Neural progenitor cell (in vitro differentiated cells): ENCODE measurements around the gene RNF144A. TPM values are rescaled to one million over a fixed set of nuclear protein-coding genes. Genes with fewer than 3 reads are reported as not detected.

ENCODE experiments used
- DNase-seq: peaks from one replicate; pipeline ENCODE4 v3.0.0-alpha.2; 2016; ENCODE audit warnings: low spot score
- H2AFZ ChIP-seq: fragments of 200-600 bp; sonication (generic); replicated peaks from 2 replicates; pipeline ENCODE4 v1.6.1; 2016; ENCODE audit warnings: antibody characterized with exemption
- H3F3A ChIP-seq: fragments of 200-600 bp; sonication (generic); 2 replicates; pipeline ENCODE4 v1.6.1; 2016; ENCODE audit warnings: antibody characterized with exemption, low read depth
- H3K27ac ChIP-seq: fragments of 200-600 bp; sonication (generic); 2 replicates; pipeline ENCODE4 v1.5.1; 2016; ENCODE audit warnings: mild to moderate bottlenecking
- H3K27me3 ChIP-seq: fragments of 200-600 bp; sonication (generic); 2 replicates; pipeline ENCODE4 v1.6.1; 2016; ENCODE audit warnings: mild to moderate bottlenecking, moderate library complexity
- H3K36me3 ChIP-seq: fragments of 200-600 bp; sonication (generic); 2 replicates; pipeline ENCODE4 v1.5.1; 2016
- H3K4me1 ChIP-seq: fragments of 200-600 bp; sonication (generic); 2 replicates; pipeline ENCODE4 v1.6.1; 2016; ENCODE audit warnings: mixed run types
- H3K4me2 ChIP-seq: fragments of 200-600 bp; sonication (generic); 2 replicates; pipeline ENCODE4 v1.6.1; 2016
- H3K4me3 ChIP-seq: fragments of 200-600 bp; sonication (generic); 2 replicates; pipeline ENCODE4 v1.5.1; 2016
- H3K79me2 ChIP-seq: fragments of 200-600 bp; sonication (generic); 2 replicates; pipeline ENCODE4 v1.6.1; 2016; ENCODE audit warnings: low read depth
- H3K9ac ChIP-seq: fragments of 200-600 bp; sonication (generic); 2 replicates; pipeline ENCODE4 v1.6.1; 2016
- H3K9me3 ChIP-seq: fragments of 200-600 bp; sonication (generic); 2 replicates; pipeline ENCODE4 v1.5.1; 2016; ENCODE audit warnings: low read depth
- H4K20me1 ChIP-seq: fragments of 200-600 bp; sonication (generic); 2 replicates; pipeline ENCODE4 v1.6.1; 2016; ENCODE audit warnings: low read depth
- H3K27ac Mint-ChIP-seq: 3 replicates; pipeline ENCODE4 v1.8.0; 2021; ENCODE audit warnings: mixed read lengths
- H3K27me3 Mint-ChIP-seq: 2 replicates; pipeline ENCODE4 v1.8.0; 2022; ENCODE audit warnings: low read depth, mild to moderate bottlenecking, inconsistent platforms, moderate library complexity, mixed read lengths; ENCODE audit not compliant: insufficient read depth
- H3K36me3 Mint-ChIP-seq: 3 replicates; pipeline ENCODE4 v1.8.0; 2021; ENCODE audit warnings: mixed read lengths
- H3K4me1 Mint-ChIP-seq: 3 replicates; pipeline ENCODE4 v1.8.0; 2021; ENCODE audit warnings: mixed read lengths
- H3K4me3 Mint-ChIP-seq: 3 replicates; pipeline ENCODE4 v1.8.0; 2021; ENCODE audit warnings: mild to moderate bottlenecking, moderate library complexity, mixed read lengths
- H3K9me3 Mint-ChIP-seq: 3 replicates; pipeline ENCODE4 v1.8.0; 2020; ENCODE audit warnings: mixed read lengths
- EZH2 ChIP-seq: fragments of 200-600 bp; sonication (generic); IDR thresholded peaks from 2 replicates; pipeline ENCODE4 v1.6.1; 2017; ENCODE audit warnings: antibody characterized with exemption, mild to moderate bottlenecking, moderate library complexity
- EZH2phosphoT487 ChIP-seq: fragments of 200-600 bp; sonication (generic); IDR thresholded peaks from 2 replicates; pipeline ENCODE4 v1.6.1; 2017; ENCODE audit warnings: antibody characterized with exemption
- total RNA-seq: library from RNA; depleted of rRNA; stranded (reverse); fragments of >200 nt; gene quantifications from 2 replicates; pipeline ENCODE4 v1.2.3, GENCODE V29; 2015; ENCODE audit warnings: low replicate concordance
- TF ChIP-seq, protein P1 (sequence below): fragments of 200-600 bp; sonication (generic); IDR thresholded peaks from 2 replicates; pipeline ENCODE4 v1.5.1; 2017; ENCODE audit warnings: antibody characterized with exemption, mild to moderate bottlenecking

Gene RNF144A
- total RNA-seq, 1 donor from 2014 or later, result 32.0 TPM

DNA sequence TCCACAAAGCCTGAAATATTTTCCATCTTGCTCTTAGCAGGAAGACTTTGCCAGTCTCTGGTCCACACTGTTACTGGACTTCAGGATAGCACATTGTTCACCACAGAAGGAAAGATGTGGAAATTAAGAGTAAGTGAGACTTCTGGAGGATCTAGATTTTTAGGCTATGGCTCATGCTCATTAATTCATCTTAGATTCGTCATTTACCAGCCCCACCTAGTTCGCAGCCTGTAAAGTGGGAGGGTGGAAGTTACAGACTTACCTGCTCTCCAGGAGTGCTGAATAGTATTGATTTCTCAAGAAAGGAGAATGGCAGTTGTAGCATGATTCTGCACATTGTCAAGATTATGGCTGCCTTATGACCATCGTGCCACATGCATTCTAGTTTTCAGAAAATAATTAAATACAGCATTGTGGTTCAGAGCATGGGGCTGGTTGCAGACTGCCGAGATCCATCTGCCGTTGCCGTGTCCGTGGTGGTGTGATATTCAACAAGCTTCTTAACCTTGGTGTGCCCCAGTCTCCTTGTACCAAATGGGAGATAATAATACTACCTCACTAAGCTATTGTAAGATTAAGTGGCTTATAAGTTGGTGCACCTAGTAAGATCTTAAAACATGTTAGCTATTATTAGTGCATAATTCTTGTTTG, 56.8 kb downstream of the RNF144A start:
- Mint-ChIP-seq H3K27ac (no peak overlapping the region), H3K9me3 (peaks cover 21% of the 10 kb centered on the region), H3K27me3 (peaks cover 7% of the 10 kb centered on the region), H3K36me3 (peaks cover 60% of the 10 kb centered on the region), H3K4me3 (no peak overlapping the region), H3K4me1 (peaks cover 4% of the 10 kb centered on the region)
- H3K9ac ChIP-seq, result no peak overlapping the region
- H4K20me1 ChIP-seq, result no peaks in the 10 kb centered on the region
- no peak for TF ChIP-seq EZH2phosphoT487
- TF ChIP-seq, protein P1, sequence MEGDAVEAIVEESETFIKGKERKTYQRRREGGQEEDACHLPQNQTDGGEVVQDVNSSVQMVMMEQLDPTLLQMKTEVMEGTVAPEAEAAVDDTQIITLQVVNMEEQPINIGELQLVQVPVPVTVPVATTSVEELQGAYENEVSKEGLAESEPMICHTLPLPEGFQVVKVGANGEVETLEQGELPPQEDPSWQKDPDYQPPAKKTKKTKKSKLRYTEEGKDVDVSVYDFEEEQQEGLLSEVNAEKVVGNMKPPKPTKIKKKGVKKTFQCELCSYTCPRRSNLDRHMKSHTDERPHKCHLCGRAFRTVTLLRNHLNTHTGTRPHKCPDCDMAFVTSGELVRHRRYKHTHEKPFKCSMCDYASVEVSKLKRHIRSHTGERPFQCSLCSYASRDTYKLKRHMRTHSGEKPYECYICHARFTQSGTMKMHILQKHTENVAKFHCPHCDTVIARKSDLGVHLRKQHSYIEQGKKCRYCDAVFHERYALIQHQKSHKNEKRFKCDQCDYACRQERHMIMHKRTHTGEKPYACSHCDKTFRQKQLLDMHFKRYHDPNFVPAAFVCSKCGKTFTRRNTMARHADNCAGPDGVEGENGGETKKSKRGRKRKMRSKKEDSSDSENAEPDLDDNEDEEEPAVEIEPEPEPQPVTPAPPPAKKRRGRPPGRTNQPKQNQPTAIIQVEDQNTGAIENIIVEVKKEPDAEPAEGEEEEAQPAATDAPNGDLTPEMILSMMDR, result no peak
- TF ChIP-seq EZH2, result no peak
- no peaks in the 10 kb centered on the region for H3F3A ChIP-seq
- no peaks in the 10 kb centered on the region for H3K36me3 ChIP-seq
- H3K4me1 ChIP-seq, result no peaks in the 10 kb centered on the region
- no peak overlapping the region for H2AFZ ChIP-seq
- H3K27me3 ChIP-seq, result no peaks in the 10 kb centered on the region
- H3K27ac ChIP-seq, result no peak overlapping the region
- no peak overlapping the region for H3K4me2 ChIP-seq
- H3K79me2 ChIP-seq, result no peaks in the 10 kb centered on the region
- H3K9me3 ChIP-seq, result no peaks in the 10 kb centered on the region
- no peak for DNase-seq
- H3K4me3 ChIP-seq, result no peak overlapping the region

DNA sequence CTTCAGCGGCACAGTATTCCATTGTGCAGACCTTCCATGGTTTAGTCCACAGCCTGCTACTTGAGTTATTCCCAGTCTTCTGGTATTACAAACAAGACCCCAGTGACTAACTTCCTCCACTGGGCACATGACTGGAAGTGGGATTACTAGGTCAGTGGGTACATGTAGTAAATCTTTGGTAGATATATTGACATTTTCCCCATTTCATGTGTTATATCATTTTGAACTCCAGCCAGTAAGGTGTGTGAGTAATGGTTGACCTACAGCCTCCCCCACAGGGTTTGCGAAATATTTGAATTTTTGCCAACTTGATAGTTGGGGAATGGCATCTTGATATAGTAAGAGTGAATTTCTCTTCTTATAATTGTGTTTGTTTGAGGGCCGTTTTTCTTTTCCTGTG, 58.8 kb downstream of the RNF144A start:
- Histone ChIP-seq H3F3A (no peaks in the 10 kb centered on the region), H2AFZ (no peak overlapping the region), H3K36me3 (no peaks in the 10 kb centered on the region), H3K27ac (no peak overlapping the region), H3K4me3 (no peak overlapping the region), H3K9ac (no peak overlapping the region), H4K20me1 (no peaks in the 10 kb centered on the region), H3K27me3 (no peaks in the 10 kb centered on the region), H3K79me2 (no peaks in the 10 kb centered on the region), H3K9me3 (no peaks in the 10 kb centered on the region), H3K4me1 (no peaks in the 10 kb centered on the region), H3K4me2 (no peak overlapping the region)
- H3K27ac Mint-ChIP-seq, result no peak overlapping the region
- H3K9me3 Mint-ChIP-seq, result peaks cover 36% of the 10 kb centered on the region
- H3K4me3 Mint-ChIP-seq, result no peak overlapping the region
- TF ChIP-seq EZH2phosphoT487, result no peak
- TF ChIP-seq, protein P1, result no peak
- no peak for TF ChIP-seq EZH2
- H3K27me3 Mint-ChIP-seq, result peaks cover 4% of the 10 kb centered on the region
- no peak for DNase-seq
- peaks cover 64% of the 10 kb centered on the region for H3K36me3 Mint-ChIP-seq
- H3K4me1 Mint-ChIP-seq, result peaks cover 5% of the 10 kb centered on the region

DNA sequence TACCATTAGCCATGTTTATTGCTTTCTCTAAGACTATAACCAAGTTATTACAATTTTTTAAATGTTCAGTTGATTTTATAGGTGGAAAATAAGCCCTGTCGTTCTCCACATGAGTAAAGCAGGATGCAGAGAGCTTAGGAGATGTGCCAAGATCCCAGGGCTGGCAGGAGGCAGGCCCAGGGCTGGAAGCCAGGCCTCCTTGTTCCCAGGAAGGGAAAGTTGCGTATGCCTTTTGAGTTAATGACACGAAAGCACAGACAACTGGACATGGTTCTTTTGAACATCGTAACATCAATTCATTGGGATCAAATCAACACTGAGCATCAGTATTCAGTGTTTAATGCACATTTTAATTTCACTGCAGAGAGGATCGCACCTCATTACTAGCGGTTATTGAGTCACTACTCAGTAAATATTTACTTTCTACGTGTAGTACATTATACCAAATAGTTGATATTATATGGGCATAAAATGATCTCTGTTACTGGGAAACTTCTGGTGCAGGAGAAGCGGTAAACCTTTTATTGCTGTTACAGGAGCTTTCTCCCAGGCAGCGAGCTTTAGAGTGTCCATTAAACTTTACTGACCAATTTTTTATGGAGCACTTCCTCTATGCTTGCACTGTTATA, 60.0 kb downstream of the RNF144A start:
- Histone ChIP-seq H3F3A (no peaks in the 10 kb centered on the region), H3K4me1 (no peaks in the 10 kb centered on the region), H3K36me3 (no peaks in the 10 kb centered on the region), H3K27me3 (no peaks in the 10 kb centered on the region), H3K27ac (no peak overlapping the region), H3K4me3 (no peak overlapping the region), H3K4me2 (no peak overlapping the region), H2AFZ (no peak overlapping the region), H3K9ac (no peak overlapping the region), H3K79me2 (no peaks in the 10 kb centered on the region), H3K9me3 (no peaks in the 10 kb centered on the region), H4K20me1 (no peaks in the 10 kb centered on the region)
- H3K9me3 Mint-ChIP-seq, result peaks cover 46% of the 10 kb centered on the region
- TF ChIP-seq, protein P1, result no peak
- TF ChIP-seq EZH2phosphoT487, result no peak
- no peak overlapping the region for H3K4me3 Mint-ChIP-seq
- peaks cover 63% of the 10 kb centered on the region for H3K36me3 Mint-ChIP-seq
- no peaks in the 10 kb centered on the region for H3K27me3 Mint-ChIP-seq
- peaks cover 5% of the 10 kb centered on the region for H3K4me1 Mint-ChIP-seq
- DNase-seq, result no peak
- H3K27ac Mint-ChIP-seq, result no peak overlapping the region
